Large intestine (tissue), 3 donors: Measurements from ENCODE around the gene POU3F1. TPM values are rescaled to one million over a fixed set of nuclear protein-coding genes. Genes with fewer than 3 reads are reported as not detected.

Source experiments
- DNase-seq, 2 donors: peaks; one replicate each; pipeline versions ENCODE4 v3.0.0 to v3.0.0-alpha.2; 2013
- H3K27ac ChIP-seq: one replicate; pipeline ENCODE4 v1.5.1; 2013; ENCODE audit warnings: low read length
- H3K27me3 ChIP-seq: 2 replicates; pipeline ENCODE4 v1.6.1; 2013; ENCODE audit warnings: low read length; ENCODE audit not compliant: control insufficient read depth, insufficient read depth
- H3K36me3 ChIP-seq: 2 replicates; pipeline ENCODE4 v1.6.1; 2013; ENCODE audit warnings: low read length; ENCODE audit not compliant: control insufficient read depth, insufficient read depth
- H3K4me1 ChIP-seq: one replicate; pipeline ENCODE4 v1.6.1; 2013; ENCODE audit warnings: low read length; ENCODE audit not compliant: control insufficient read depth, insufficient read depth
- H3K4me3 ChIP-seq: one replicate; pipeline ENCODE4 v1.5.1; 2013; ENCODE audit warnings: low read length
- H3K9me3 ChIP-seq: one replicate; pipeline ENCODE4 v1.6.1; 2013; ENCODE audit warnings: mild to moderate bottlenecking, low read depth, low read length, moderate library complexity; ENCODE audit not compliant: control insufficient read depth
- WGBS: methylation state at CpG from one replicate; pipeline ENCODE4 v1.1.5; 2013; ENCODE audit warnings: low lambda C conversion rate; ENCODE audit not compliant: insufficient coverage; 5-methylcytosine and 5-hydroxymethylcytosine counted together
- polyA plus RNA-seq: library from polyadenylated mRNA; unstranded; fragments of 120-200 nt; gene quantifications from one replicate; pipeline ENCODE4 v1.2.1, GENCODE V29; 2013

Gene POU3F1
- polyA plus RNA-seq, 1 donor, result 0.06 TPM

DNA sequence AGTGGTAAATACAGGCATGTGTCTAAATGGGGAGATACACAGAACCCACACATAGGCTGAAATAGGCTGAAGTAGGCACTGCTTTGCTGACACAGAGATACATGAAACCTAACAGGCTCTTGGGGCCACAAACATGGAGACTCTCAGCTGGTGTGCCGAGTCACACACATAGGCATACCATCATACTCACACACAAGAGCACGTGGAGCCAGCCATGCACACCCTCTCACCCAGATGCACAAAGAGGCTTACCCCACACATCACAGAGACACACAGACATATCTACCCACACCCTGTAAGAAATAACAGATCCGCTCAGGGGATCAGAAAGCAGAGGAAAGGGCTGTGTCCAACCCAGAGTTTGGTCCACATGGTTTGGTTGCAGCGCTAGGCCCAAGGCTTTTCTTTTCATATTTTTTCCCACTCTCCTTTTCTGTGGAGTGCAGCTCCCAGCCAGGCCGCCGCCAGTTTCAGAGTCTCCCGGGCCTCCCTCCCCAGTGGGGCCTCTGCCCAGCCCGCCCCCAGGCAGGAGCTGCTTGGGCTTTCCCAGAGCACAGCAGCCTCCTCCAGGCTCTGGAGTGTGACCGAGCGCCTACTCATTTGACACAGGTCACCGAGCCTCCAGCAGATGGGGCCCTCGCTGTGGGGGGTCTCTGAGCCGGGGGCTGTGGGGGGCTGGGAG, 3.9 kb upstream of the POU3F1 start:
- no CpG with 5 or more reads among the region's 13 CpGs for WGBS
- H3K27me3 ChIP-seq, result peaks cover 72% of the 10 kb centered on the region
- no peak overlapping the region for H3K4me3 ChIP-seq
- no peaks in the 10 kb centered on the region for H3K9me3 ChIP-seq
- no peaks in the 10 kb centered on the region for H3K36me3 ChIP-seq
- H3K4me1 ChIP-seq, result no peaks in the 10 kb centered on the region
- no peak for DNase-seq
- no peak overlapping the region for H3K27ac ChIP-seq

- no peak for DNase-seq
- Histone ChIP-seq H3K9me3 (peaks cover 7% of the 10 kb centered on the region), H3K4me1 (peaks cover 2% of the 10 kb centered on the region), H3K27ac (no peak overlapping the region), H3K36me3 (no peaks in the 10 kb centered on the region), H3K4me3 (peak overlapping the region; percentile 16), H3K27me3 (peaks cover 80% of the 10 kb centered on the region)
- WGBS, result no CpG with 5 or more reads among the region's 34 CpGs
Observed at GRCh38 chr1:38047603-38048141, 1.1 kb upstream of the POU3F1 start.

DNA sequence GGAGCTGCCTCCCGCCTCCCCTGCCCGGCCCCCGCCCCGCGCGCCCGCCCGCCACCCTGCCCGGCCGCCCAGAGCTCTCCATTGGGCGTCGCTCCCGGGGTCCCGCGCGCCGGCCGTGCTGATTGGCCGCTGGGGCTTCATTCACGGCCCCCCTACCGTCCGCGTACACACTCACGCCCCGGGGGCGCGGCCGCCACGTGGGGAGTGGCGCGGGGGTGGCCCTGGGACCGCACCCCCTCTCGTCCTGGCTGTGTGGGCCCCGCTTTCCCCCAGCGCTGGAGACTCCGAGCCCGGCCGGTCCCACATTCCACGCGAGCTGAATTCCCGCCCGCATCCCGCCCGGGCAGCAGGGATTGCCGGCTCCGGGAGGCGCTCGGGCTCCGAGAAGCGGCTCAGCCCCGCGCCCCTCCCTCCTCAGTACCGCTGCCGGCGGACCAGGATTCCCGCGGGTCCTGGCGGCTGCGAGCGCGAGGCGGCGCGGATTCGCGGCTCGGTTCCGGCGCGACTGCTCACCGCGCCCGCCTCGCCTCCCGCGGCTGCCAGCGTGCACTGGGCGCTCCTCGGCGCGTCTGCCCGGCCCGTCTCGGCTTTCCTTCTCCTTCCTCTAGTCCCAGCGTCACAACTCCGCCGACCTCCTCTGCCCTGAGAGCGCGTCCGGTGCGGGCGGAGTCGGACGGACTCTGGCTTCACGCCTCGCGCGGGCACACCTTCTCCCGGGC, 450 bp upstream of the POU3F1 start:
- no CpG with 5 or more reads among the region's 99 CpGs for WGBS
- Histone ChIP-seq H3K36me3 (no peaks in the 10 kb centered on the region), H3K27ac (no peak overlapping the region), H3K4me1 (peaks cover 2% of the 10 kb centered on the region), H3K4me3 (peak overlapping the region; percentile 16), H3K9me3 (peaks cover 7% of the 10 kb centered on the region), H3K27me3 (peaks cover 83% of the 10 kb centered on the region)
- peak in 1 of 2 donors; percentile 66 for DNase-seq

DNA sequence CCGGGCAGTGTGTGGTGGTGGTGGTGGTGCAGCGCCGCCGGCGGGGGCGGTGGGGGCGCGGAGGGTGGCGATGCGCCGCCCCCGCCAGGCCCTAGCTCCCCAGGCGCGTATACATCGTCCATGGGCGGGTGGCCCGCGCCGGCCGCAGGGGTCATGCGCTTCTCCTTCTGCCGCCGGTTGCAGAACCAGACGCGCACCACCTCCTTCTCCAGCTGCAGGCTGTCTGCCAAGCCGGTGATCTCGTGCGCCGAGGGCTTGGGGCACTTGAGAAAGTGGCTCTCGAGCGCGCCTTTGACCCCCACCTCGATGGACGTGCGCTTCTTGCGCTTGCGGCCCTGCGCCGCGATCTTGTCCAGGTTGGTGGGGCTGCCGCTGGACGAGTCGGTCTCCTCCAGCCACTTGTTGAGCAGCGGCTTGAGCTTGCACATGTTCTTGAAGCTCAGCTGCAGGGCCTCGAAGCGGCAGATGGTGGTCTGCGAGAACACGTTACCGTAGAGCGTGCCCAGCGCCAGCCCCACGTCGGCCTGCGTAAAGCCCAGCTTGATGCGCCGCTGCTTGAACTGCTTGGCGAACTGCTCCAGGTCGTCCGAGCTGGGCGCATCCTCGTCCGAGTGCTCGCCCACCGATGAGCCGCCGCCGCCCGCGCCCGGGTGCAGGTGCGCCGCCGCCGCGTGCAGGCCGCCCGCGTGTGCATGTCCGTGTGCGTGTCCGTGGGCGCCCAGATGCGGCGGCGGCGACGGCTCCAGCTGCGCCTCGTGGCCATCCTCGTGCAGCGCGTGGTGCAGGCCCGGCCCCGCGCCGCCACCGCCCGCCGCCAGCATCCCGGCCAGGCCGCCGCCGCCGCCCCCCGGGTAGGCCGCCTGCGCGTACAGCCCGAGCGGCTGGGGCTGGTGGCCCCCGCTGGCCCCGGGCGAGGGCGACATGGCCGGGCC, 926 bp downstream of the POU3F1 start:
- no peak overlapping the region for H3K27ac ChIP-seq
- H3K4me1 ChIP-seq, result peaks cover 2% of the 10 kb centered on the region
- H3K9me3 ChIP-seq, result peaks cover 7% of the 10 kb centered on the region
- peaks cover 84% of the 10 kb centered on the region for H3K27me3 ChIP-seq
- no peaks in the 10 kb centered on the region for H3K36me3 ChIP-seq
- H3K4me3 ChIP-seq, result no peak overlapping the region
- no CpG with 5 or more reads among the region's 115 CpGs for WGBS
- peak in 1 of 2 donors; percentile 28 for DNase-seq

DNA sequence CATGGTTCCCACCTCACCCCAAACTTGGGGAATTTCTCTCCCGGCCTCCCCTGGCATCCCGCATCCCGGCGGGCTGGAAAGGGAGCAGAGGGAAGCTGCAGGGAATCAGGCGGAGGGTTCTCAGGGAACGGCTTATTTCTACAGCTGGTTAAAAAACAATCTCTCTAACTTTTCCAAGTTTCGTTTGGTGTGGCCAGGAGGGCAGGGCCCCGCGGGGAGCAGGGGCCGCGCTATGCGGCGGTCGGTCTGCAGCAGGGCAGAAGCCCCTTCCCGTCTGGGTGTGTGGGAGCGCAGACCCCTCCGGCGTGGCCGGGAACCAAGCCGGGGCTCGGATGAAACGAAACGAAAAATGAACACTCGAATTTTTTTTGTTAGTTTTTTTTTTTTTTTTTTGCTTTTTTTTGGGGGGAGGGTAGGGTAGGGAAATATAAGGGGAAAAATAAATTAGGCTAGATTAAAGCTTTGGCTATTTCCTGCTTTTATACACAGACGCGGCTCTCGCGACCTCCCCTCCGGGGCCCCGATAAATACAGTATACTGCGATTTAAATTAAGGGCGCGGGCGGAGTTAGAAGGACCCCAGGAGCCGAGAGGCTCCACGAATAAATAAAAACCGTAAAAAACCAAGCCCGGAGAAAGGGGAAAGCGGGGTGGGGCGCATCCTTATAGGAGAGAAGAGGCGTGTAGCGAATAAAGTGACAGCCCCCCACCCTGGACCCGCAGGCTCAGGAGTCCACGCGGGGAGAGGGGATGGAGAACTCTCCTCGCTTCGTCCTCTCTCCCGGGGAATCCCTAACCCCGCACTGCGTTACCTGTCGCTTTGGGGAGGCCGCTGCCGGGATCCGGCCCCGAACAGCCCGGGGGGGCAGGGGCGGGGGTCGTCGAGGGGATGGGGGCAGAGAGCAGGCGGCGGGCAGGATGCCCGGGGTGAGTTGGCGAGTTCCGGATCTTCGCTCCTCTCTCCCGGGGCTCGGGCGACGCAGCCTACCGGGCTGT, 2.1 kb downstream of the POU3F1 start:
- Histone ChIP-seq H3K4me1 (peaks cover 2% of the 10 kb centered on the region), H3K36me3 (no peaks in the 10 kb centered on the region), H3K27ac (no peak overlapping the region), H3K9me3 (peaks cover 7% of the 10 kb centered on the region), H3K27me3 (peaks cover 86% of the 10 kb centered on the region), H3K4me3 (no peak overlapping the region)
- 0% methylated on average over 1 of the region's 70 CpGs for WGBS
- DNase-seq, result peak in 1 of 2 donors; percentile 14

GRCh38 chr1:38043036-38043747, 3.4 kb downstream of the POU3F1 start:
- Histone ChIP-seq H3K4me1 (peaks cover 2% of the 10 kb centered on the region), H3K36me3 (no peaks in the 10 kb centered on the region), H3K4me3 (no peak overlapping the region), H3K27me3 (peaks cover 84% of the 10 kb centered on the region), H3K27ac (no peak overlapping the region), H3K9me3 (peaks cover 7% of the 10 kb centered on the region)
- WGBS, result no CpG with 5 or more reads among the region's 12 CpGs
- no peak for DNase-seq

- H3K27ac ChIP-seq, result no peak overlapping the region
- H3K4me1 ChIP-seq, result peaks cover 2% of the 10 kb centered on the region
- peaks cover 74% of the 10 kb centered on the region for H3K27me3 ChIP-seq
- H3K4me3 ChIP-seq, result no peak overlapping the region
- DNase-seq, result no peak
- peaks cover 7% of the 10 kb centered on the region for H3K9me3 ChIP-seq
- 80% methylated on average over 1 of the region's 21 CpGs for WGBS
- H3K36me3 ChIP-seq, result no peaks in the 10 kb centered on the region
Observed at GRCh38 chr1:38041936-38042834, 4.4 kb downstream of the POU3F1 start.

DNA sequence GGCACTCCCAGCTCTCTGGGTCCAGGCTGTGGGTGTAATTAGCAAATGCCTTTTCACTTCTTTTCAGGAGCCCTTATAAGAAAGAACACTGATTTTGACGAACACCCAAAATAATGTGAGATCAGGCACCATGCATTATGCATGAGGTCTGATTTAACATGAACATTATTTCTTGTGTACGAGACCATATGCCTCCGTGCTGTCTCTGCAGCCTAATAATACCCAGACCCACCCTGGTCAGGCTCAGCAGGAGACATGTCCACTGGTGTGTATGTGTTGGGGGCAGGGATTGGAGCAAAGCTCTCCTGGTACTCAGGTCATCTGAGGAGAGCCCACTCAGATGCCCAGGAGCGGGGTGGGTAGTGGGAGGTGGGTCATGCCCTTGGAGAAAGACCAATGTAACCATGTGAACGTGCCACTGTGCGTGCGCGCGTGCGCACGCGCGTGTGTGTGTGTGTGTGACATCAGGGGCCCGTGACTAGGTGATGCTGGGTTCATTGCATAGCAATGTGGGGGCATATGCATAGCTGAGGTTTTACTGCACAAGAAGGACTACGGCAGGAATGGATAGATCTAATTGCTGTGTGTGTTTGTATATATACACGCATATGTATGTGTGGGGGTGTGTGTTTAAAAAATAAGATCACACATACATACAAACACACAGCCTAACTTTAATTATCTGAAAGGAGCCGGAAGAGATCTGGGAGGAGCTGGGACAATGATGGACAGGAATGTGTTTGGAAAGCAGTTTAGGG, 7.1 kb downstream of the POU3F1 start:
- no peak for DNase-seq
- Histone ChIP-seq H3K9me3 (peaks cover 3% of the 10 kb centered on the region), H3K4me3 (no peak overlapping the region), H3K4me1 (peaks cover 2% of the 10 kb centered on the region), H3K27me3 (peaks cover 59% of the 10 kb centered on the region), H3K36me3 (no peaks in the 10 kb centered on the region), H3K27ac (no peak overlapping the region)
- 90% methylated on average over 2 of the region's 17 CpGs for WGBS
